ENCODE measurements around the gene SLC25A26.

The SLC25A26 gene

DNA sequence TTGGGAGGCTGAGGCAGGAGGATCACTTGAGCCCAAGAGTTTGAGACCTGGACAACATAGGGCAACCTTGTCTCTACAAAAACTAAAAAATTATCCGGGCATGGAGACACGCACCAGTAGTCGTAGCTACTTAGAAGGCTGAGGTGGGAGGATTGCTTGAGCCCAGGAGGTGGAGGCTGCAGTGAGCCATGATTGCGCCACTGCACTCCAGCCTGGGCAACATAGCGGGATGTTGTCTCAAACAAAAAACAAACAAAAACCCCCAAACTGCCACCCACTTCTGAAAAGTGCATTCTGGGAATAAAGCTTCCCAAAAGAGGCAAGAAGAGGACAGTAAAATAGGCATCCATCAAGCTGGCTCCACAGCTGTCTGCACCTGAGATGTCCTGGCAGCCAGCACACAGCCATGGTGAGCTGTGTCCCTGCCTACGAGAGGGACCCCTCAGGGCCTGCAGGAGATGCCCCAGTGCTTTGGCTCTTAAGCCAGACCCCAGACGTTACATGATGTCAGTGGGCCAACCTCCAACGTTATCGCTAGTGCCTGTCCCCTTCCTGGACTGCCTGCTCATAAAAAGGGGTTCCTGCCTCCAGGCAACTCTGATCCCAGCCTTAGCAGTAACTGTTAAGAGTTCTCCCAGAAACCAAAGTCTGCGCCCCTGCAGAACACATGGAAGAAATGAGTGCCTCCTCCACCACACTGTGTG lies 178.9 kb downstream of the SLC25A26 start:
- no peak for DNase-seq

DNA sequence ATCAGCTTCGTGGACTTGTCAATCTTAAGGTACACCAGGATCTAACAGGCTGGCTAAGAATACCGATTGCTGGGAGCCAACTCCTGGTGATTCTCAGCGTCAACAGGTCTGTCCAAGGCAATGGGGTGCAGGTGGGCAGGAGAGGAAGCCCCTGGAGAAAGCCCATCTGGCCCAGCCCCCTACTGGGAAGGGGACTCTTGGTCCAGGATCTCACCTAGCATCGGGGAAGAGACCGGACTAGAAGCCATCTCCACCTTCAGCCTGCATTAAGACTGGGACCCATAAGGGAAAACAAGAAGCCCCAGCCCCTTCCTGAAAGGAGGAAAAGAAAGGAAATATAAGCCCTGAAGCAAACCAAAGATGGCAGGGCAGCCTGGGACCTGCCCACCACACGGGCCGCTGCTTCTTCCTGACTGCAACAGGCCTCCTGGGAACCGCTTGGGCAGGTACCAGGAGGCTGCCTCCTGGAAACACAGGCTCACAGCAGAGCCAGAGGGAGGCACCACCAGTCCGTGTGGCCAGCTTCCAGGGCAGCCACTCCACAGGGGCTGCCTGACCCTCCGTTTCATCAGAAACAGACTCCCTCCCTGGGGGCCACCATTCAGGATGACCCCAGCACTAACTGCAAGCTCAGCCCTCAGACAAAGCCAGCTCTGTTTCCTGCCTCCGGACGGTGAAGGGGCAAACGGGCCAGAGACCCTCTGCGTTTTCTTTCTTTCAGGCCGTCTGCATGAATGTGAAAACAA lies 179.8 kb downstream of the SLC25A26 start:
- no peak for DNase-seq

DNA sequence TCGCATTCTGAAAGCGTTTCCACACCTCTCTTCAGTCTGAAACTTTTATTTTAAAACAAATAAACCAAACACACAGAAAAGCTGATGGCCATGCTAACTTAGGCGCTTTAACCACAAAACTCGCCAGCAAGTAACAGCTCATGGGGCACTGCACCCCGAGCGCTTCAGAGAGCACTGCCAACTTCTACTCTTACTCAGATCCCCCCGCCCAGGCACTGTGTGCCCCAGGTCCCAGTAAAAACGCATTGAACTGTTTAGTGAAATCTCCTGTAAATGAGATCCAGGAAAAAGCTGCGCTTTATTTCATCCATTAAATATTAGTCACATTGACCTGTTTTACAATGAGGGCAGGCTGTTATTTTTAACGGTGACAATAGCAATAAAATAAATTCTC lies 180.4 kb downstream of the SLC25A26 start:
- DNase-seq: no peak

DNA sequence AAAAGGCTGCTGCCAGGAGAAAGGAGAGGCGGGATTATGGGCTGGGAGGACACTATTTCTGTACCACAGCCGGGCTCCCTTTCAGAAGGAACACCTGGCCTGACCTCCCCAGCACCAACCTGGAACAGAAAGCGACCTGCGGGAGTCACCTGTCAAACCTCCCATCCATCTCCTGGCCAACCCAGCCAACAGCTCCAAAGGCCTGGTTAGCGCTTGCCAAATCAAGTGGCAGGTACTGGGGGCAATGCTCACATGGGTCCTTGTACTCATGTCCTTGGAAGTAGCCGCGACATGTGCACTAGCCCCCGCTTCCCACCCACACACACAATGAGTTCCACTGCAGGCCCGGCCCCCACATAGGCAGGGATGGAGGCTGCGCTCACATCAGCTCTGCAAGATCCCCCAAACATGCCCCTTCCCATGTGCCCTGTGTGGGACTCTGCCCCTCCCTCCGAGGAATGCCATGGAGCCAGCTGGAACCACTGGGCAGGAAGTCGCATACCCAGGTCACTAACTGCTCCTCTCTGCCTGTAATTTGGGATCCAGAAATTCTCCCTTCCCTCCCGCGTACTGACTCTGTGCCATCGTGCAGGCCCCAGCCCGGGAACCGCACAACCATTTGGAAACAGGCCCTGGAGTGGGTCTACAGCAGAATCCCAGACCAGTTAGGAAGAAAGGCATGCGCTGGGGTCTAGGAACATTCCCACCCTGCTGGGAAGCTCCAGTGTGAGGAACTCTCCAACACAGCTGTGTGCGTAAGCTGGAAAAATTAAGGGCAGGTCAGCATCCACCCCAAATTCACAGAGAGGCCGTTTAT lies 181.1 kb downstream of the SLC25A26 start:
- DNase-seq: no peak

DNA sequence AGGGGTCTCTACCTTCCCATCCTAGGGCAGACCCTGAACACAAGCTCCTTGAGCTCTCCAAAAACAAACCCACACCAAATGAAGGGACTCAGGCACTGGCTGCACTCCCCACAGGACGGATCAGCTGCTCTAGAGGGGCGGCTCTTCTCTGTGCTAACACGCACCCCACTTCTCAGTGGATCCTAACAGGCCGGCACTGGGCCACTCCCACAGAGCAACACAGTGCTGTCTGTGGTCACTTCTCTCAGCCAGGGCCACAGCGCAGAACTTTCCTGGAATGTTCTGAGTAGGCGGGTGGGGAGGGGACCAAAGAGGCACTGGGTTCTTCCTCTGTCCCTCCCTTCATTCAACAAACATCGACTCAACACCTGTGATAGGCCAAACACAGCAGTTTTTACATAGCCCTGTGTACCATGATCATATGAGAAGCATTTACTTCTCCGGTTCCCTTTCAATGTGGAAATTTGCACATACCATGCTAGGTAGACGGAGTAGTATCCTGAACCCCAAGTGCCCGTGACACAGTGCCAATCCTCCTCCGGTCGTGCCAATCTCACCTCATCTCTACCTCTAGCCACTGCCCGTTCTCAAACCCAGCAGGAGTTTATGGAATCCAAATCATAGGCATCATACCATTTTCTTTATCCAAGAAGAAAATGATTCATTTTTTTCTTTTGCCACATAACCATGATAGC lies 181.9 kb downstream of the SLC25A26 start:
- no peak for DNase-seq

DNA sequence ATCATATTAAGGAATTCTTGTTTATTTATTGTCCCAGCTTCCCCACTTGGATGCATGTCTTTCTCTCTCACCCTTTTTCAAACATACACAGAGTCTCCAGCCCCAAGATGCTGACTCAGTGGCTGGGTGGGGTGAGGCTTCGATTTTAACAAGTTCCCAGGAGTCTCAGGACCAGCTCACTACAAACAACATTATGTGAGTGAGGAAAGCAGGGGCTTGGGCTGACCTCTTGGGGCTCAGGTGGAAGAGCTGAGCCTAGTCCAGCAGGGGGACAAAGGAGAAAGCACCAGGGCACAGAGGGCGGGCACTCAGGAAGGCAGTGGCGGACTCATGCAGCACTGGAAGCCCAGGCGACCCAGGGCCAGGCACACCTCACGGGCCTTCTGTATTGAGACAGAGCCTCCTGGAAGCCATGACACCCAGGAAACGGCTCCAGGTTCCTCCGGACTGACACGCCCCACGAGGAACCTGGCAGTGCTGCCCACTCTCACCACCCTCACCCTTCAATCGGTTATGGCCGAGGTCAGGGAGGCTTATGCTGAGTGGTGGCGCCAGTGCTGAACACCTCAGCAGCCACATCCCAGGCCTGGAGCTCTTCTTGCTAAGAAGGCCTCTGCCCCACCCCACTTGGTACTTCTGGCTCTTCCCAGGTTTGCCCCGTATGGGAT lies 182.7 kb downstream of the SLC25A26 start:
- no peak for DNase-seq

DNA sequence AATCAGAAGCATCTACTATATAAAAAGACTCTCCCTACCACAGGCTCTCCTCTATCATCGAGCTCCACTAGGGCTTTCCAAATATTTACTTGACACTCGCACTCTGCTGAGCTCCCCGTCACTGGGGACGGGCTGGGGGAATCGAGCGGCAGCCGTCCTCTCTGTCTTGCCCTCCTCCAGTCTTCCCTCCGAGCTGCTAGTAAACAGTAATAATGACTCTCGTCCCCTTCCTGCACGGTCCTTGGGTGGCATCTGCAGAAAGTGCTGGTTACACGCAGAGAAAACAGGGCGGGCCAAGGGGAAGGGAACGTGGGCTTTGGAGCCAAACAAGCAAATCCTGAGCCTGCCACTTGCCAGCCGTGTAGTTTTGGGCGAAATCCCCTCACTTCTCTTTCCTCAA lies 183.4 kb downstream of the SLC25A26 start:
- DNase-seq: no peak

DNA sequence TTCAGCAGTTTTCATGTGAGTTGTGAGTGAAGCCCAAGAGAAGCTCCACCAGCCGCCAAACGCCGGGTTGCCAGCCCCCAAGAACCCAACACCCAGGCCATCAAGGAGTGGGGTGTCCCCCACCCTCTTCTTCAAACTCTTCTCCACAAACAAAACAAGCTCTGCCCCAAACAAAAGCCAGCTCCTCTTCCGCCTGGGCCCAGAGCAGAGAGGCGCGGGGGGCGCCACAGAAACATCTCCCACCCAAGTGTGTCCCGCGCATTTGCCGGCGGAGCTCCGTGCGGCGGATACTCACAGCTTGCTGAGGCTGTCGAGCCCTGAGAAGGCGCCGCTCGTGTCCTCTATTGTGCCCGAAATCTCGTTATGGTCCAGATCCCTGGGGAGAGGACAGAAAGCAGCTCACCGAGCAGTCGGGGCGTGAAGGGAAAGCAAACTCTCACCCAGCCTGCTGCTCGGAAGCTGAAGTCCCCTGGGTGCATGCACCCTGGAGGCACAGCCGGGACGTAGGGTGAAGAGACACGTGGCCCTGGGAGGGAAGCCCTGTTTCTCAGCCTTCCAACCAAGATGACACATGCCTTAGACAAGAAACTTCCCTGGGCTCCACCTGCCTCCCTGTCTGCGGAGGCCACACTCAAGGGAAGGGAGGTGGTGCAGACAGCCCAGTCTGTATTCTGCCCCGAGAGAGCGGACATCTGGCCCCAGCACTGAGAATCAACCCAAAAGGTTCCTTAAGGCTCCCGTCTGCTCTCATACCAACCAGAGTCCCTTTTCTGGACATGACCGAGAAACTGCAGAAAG lies 184.3 kb downstream of the SLC25A26 start:
- DNase-seq: no peak

DNA sequence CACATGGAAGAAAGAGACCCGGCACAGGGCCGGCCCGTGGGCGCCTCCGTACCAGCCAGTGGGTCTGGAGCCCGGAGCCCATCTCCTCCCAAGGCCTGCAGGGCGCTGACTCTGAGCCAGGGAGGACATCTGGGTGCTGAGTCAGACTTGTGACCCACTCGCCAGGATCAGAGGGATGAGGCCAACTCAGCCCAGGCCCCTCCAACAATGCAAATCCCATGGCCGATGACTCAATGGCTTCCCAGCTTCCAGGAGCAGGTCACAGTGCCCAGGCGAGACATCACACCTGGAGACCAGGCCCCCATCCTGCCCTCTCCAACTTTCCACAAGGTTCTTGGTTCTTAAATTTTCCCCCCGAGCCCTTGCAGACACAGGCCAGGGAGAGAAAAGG lies 184.9 kb downstream of the SLC25A26 start:
- no peak for DNase-seq

DNA sequence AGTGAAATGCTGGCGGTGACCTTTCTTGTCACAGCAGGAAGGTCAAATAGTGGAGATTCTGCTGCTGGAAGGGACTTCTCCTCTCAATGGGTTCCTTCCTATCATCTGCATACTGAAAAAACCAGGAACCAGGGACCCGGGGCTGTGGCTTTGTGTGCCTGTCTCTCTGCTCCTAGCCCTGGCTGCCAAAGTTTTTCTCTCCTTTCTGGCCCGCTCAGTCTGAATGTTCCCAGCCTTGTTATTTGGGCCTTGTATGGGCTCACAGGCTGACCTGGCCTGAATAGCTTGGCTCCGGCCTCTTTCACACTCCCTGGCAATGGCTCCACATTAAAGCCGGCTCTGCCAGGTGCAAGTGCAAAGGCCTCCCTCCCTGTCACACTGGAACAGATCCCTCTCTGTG lies 185.4 kb downstream of the SLC25A26 start:
- DNase-seq: no peak

DNA sequence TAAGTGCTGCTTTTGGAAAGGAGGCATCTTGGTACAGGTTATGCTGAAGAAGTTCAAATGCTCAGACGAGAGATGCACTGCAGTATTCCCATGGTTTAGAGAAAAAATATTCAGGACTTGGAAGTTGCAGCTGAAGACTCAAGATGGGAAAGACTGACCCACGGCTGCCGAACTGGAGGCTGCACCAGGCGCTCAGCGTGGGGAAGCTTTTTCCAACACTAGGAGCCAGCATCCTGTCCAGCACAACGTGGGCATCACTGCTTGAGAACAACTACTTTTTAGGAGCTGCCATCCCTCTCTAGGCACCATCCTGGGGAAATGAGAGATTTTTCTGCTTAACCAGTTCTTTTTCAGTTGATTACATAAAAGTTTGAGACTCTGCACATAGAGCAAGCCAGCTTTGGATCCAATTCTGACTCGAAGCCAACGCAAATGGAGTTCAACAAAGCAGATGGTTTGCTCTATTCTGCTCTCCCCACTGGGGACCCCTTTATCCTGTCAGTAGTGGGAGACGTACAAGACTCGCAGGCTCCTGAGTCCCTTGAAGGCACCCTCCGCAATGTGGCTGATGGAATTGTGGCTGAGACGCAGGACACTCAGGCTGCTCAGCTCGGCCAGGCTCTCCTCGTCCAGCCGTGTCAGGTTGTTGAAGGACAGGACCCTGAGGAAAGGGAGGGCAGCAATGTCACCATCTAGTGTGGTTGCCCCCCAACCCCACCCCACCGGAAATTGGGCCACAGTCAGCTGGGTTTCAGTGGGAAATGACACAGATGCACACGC lies 186.2 kb downstream of the SLC25A26 start:
- no peak for DNase-seq

DNA sequence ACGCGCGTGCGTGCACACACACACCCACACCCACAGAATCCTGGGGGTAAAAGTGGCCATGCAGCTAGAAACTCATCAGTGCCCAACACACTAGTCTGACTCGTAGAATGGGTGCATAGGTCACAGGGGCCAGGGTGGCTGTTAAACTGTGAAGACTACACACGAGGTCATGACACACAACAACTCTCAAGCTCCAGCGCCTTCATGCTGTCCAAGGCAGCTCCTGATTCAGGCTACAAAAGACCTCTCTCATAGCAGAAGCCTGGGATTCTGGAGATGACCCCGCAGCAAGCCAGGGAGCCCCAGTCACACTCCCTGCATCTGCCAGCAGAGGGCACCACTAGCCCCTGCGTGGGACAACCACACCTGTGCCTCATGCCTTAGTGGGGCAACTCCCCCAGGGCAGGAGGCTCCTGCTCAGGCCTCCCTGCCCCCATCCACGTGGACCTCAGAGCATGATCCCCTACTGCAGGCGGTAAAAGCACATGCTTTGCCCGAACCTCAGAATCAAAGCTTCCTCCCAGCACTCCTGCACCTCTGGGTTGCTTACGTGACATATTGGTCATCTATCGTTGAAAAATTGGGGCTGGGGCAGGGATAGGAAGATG lies 186.9 kb downstream of the SLC25A26 start:
- peak; percentile 19 to 66 for DNase-seq

DNA sequence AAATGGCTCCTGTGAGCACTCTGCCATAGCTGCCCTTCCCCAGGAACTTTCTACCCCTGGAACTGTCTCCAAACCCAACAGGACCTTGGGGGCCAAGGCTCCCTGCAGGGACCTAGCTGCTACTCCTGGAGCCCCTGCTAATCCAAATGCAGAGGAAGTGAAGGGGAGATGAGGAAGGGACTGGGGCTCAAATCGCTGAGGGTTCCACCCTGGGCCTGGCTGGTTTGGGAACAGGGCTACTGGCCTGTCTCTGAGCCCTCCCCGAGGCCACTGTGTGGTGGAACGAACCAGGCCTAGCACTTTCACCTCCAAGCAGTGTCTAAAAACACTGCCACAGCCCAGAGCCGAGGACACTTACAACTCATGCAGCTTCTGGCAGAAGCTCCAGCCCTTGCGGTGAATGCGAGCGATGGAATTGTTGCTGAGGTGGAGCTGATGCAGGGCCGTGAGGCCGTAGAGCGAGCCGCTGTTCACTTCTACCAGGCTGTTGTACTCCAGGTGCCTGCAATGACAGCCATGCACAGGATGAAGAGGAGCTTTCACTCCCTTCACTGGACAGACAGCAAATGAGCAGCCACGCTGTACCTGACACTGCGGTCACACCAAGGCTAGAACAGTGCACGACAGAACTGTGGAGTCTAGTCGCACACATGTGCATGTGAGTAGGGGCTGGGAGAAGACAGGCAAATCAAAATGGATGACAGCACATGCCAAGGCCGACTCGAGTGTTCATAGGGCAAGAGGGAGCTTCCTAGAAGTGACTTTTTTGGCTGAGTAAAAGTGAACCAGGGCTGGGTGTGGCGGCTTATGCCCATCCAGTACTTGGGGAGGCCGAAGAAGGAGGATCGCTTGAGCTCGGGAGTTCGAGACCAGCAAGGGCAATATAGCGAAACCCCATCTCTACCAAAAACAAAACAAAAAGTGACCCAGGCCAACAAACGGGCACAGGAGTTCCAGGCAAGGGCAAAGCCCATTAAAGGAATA lies 189.3 kb downstream of the SLC25A26 start:
- no peak for DNase-seq

DNA sequence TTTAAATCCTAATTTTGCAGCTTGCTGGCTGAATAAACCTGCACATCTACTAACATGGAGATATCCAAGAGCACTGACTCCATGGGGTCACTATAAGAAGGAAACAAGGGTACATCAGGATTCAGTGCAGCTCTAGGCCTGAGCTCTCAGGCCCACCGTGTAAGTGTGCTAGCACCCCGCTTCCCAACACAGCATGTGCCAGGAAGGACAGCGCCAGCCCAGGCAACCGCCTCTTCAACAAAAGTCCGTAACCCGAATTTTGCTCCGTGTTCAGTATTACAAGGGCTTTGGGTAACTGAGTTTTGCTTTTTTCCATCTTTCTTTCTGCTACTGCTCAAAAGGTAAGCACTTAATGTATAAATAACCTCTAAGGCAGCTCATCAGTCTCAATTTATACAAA lies 190.2 kb downstream of the SLC25A26 start:
- DNase-seq: no peak

DNA sequence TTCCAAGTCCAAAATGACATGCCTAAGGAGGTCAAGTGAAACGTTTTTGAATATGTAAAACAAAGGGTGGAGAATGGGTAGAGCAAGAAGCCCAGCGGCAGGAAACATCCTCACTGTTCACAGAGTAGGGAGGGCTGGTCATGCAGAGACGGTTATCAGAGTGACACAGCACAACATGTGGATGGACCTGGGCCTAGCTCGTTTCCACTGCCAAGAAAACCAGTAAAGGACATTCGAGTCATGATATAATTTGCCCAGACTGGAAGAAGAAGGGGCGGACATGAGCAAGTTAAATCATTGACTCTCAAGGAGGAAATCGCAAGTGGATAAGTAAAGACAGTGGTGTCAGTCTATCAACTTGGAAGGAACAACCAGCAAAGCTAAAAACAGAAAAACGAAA lies 190.7 kb downstream of the SLC25A26 start:
- DNase-seq: no peak

DNA sequence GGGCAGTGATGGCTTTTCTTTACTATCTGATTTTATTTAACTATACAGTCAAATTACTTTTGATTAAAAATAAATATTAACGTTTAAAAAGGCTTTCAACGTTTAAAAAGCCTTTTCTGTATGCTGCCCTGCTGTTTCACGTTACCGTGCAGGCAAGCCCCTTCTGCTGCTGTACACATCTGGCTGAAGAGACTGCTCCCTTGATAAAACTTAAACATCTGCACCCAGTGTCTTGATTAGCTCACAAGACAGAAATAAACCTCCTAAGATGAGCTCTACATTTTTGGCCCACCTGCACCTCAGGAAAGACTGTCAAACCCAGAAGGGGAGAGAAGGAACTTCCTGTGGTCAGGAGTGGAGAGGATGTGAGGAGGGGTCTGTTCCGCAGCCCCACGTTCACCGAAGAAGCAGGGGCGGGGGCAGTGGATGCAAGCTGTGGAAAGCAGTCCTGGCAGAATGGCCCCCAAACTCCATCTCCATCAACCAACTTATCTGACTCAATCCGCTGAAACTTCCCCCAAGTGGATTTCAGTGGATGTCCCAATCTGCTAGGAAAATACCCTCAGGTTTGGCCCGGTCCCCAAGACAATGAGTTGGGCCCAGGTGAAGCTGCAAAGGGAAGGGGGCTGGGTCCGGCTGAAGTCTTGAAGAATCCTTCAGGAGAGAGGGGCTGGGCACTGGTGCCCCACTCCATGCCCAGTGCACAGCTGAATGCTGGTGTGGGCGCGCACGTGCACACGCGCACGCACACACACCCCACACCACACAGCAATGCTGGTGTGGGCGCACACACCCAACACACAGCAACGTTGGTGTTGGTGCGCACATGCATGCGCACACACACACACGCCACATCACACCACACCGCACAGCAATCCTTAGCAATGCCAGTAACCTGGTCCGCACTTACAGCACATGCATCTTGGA lies 191.4 kb downstream of the SLC25A26 start:
- DNase-seq: no peak

DNA sequence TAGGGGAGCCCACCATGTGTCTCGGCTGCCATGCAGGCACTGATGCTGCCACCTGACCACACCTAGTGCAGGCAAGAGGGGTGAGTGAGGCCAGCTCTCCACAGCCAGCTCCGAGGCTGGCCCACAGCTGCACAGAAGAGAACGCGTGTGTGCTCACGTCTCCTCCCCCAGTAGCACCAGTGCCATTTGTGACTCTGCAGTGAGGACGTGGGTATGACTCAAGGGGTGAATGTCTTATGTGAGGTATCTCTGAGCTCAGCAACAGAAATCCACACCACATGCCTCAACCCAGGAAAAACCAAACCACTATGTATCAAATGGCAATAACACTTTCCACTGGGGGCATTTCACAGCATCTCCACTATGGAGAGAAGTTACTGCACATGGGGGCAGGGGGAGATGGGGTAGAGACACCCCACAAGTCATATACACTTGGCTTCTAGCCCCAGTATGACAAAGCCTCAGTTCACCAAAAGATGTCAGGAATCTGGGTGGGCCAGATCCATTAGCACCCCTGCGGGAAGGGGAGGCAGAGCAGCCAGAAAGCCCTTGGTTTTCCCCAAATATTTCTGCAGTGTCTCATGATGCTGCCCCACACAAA lies 192.4 kb downstream of the SLC25A26 start:
- no peak for DNase-seq

DNA sequence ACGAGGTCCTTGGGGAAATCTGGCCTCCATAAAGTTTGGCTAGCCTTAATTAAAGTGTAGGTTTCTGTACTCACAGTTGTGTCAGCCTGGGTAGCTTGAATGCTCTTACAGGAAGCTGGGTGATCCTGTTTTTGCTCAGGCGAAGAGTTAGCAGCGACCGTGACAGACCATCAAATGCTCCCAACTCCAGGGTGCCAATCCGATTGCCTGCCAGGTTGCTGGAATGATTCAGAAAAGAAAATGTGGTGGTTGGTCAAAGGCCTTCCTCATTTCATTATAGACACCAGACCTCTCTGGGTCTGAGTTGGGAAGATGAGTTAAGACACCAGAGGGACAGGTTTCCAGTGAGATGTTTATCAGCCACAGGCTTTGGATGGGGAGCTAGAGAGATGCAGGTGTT lies 194.0 kb downstream of the SLC25A26 start:
- DNase-seq: no peak

Data from inflammatory macrophage treated with lipopolysaccharide for 1 hour (primary cell).